GM12874 (cell line): ENCODE data around the gene NSMCE1.

Experiments used
- CTCF ChIP-seq: IDR thresholded peaks from 2 replicates; pipeline ENCODE4 v1.5.1; 2011; ENCODE audit warnings: low read depth, mild to moderate bottlenecking, control low read depth, low read length, moderate library complexity; ENCODE audit not compliant: insufficient read depth

NSMCE1 gene

GRCh38 chr16:27199736-27200135 is 68.8 kb downstream of the NSMCE1 start:
- TF ChIP-seq CTCF, result no peak

DNA sequence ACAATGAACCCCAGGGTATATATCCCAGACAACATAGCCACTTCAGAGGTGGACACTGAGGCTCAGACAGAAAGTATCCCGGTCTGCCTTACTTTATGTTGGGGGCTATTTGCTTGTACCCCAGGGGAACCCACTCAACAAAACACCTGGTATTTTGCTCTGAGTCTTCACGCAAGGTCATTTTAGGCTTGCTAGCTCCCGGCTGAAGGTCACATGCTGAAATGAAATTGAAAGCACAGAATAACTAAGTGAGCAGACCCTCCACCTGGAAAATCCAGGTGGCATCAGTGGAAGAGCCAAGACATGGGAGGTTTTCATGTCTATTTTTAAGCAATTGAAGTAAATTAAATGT is 69.4 kb downstream of the NSMCE1 start:
- TF ChIP-seq CTCF, result no peak

DNA sequence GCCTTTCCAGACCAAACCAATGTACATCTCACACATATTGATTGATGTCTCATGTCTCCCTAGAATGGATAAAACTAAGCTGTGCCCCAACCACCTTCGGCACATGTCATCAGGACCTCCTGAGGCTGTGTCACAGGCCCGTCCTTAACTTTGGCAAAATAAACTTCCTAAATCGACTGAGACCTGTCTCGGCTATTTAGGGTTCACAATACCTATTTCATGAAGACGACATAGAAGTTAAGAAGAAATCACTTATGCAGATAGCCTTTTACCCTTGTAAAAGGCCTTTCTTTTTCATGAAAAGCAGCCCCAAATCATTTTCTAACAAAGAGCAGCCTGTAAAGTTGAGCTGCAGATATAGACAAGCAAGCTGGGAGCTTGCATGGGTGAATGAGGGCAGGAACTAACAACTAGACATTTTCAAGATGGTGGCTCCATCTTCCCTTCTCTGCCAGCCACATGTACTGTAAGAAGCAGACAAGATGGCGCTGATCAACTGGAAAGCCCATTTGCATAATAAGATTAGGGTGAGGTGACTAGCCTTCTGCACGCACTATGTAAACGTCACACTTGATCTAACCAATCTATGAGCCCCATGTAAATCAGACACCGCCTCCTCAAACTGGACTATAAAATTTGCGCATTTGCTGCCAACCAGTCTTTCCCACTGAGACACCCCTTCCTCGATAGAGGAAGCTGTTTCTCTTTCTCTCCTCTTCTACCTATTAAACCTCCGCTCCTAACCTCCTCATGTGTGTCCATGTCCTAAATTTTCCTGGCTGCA is 69.9 kb downstream of the NSMCE1 start:
- no peak for TF ChIP-seq CTCF

DNA sequence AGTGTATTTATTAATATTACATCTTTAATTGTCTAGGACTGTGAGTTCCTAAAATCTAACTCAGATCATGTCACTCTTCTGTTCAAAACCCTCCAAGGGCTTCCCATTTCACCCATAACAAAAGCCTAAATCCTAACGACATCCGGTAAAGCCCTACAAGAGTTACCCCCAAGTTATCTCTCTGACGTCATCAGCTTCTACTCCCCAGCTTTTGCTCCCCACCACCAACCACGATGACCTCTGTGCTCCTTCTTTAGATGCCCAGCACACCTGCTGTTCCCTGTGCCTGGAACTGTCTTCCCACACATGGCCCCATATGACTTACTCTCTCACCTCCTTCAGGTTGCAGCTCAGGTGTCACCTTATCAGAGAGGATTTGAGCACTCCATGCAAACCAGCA is 71.6 kb downstream of the NSMCE1 start:
- no peak for TF ChIP-seq CTCF

GRCh38 chr16:27195941-27196595 is 72.5 kb downstream of the NSMCE1 start:
- TF ChIP-seq CTCF, result no peak

- TF ChIP-seq CTCF, result no peak
Observed at GRCh38 chr16:27195076-27195741, 73.4 kb downstream of the NSMCE1 start.

DNA sequence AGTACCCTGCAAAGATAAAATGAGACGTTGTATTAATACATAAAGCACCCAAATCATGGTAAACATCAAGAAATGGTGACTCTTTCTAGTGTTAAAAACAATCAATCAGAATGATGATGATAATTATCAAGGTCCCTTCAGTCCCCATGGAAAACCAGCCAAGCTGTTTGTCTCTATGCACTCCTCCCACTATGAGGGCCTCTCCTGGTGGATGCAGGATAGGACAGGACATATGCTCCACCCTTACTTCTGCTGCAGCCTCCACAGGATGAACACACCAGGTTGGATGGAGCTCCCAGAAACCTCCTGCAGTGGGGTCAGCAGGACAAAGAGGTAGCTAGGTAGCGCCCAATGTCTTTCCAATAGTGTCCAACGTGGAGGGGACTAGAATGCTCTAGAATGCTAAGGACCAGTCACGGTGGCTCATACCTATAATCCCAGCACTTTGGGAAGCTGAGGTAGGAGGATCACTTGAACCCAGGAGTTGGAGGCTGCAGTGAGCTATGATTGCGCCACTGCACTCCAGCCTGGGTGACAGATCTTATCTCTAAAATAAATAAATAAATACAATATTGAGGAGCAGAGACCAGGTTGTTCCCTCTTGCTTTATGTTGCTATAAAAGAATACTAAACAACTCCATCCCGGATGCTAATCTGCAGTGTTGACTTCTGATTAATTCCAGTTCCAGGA is 75.1 kb downstream of the NSMCE1 start:
- no peak for TF ChIP-seq CTCF
